Small intestine (tissue), 7 donors: Measurements from ENCODE around the gene PDE1C. TPM values are rescaled to one million over a fixed set of nuclear protein-coding genes. Genes with fewer than 3 reads are reported as not detected.

ENCODE experiments used
- DNase-seq, 2 donors: peaks; one replicate each; pipeline versions ENCODE4 v3.0.0 to v3.0.0-alpha.2; 2013
- FAIRE-seq: peaks from 2 replicates; lab custom pipeline; 2012; peaks lifted over from hg19 to GRCh38; lab: Jason Lieb, UNC
- H3K27ac ChIP-seq, 3 donors: one replicate each; pipeline ENCODE4 v1.5.1; 2013; ENCODE audit warnings: low read length in 2 of 3, mild to moderate bottlenecking in 2 of 3, control low read depth in 1 of 3, inconsistent platforms in 1 of 3, low read depth in 1 of 3, moderate library complexity in 1 of 3
- H3K27me3 ChIP-seq, 3 donors: one replicate each; pipeline ENCODE4 v1.6.1; 2013; ENCODE audit warnings: low read length in 3 of 3, inconsistent platforms in 1 of 3; ENCODE audit not compliant: control insufficient read depth in 3 of 3, insufficient read depth in 3 of 3
- H3K36me3 ChIP-seq, 3 donors: one replicate each; pipeline ENCODE4 v1.6.1; 2013; ENCODE audit warnings: low read length in 3 of 3, inconsistent platforms in 1 of 3, low read depth in 1 of 3, mild to moderate bottlenecking in 1 of 3, moderate library complexity in 1 of 3; ENCODE audit not compliant: control insufficient read depth in 3 of 3, insufficient read depth in 2 of 3
- H3K4me1 ChIP-seq, 3 donors: one replicate each; pipeline ENCODE4 v1.6.1; 2013; ENCODE audit warnings: low read length in 2 of 3, inconsistent platforms in 1 of 3, low read depth in 1 of 3, mild to moderate bottlenecking in 1 of 3, moderate library complexity in 1 of 3; ENCODE audit not compliant: control insufficient read depth in 3 of 3, insufficient read depth in 2 of 3
- H3K4me3 ChIP-seq, 3 donors: one replicate each; pipeline ENCODE4 v1.5.1; 2013; ENCODE audit warnings: low read length in 3 of 3, control low read depth in 1 of 3, inconsistent platforms in 1 of 3, low read depth in 1 of 3, mild to moderate bottlenecking in 1 of 3, moderate library complexity in 1 of 3
- H3K9me3 ChIP-seq, 2 donors: one replicate each; pipeline ENCODE4 v1.6.1; 2013; ENCODE audit warnings: low read depth in 1 of 2, low read length in 1 of 2; ENCODE audit not compliant: control insufficient read depth in 2 of 2, insufficient read depth in 1 of 2
- WGBS, 3 donors: extraction: QIAGEN DNeasy Blood & Tissue Kit; methylation state at CpG; one replicate each; pipeline ENCODE4 v1.1.7; 2013; 5-methylcytosine and 5-hydroxymethylcytosine counted together
- polyA plus RNA-seq, 4 donors: library from polyadenylated mRNA; stranded (reverse) in 3 of 4; unstranded in 1 of 4; fragments of 200-250 nt in 3 of 4; fragments of 120-200 nt in 1 of 4; gene quantifications; one replicate each; pipeline versions ENCODE4 v1.2.1 to v1.2.3, GENCODE V29; 2013
- donor health status: healthy with polysubstance abuse.
- donor health status: control.
- donor health status: control.
- donor health status: Bipolar disorder and iron deficiency.
- donor health status: healthy.

PDE1C gene
- polyA plus RNA-seq, 4 donors = 0.22 to 1.8 (median 0.66) TPM

- H3K27ac ChIP-seq = no peak overlapping the region
- H3K27me3 ChIP-seq = no peaks in the 10 kb centered on the region
- H3K4me3 ChIP-seq = no peak overlapping the region
- H3K9me3 ChIP-seq = no peaks in the 10 kb centered on the region
- no peak for DNase-seq
- H3K36me3 ChIP-seq = no peaks in the 10 kb centered on the region
- 62 to 91% (median 65%) methylated on average over 2 of the region's 2 CpGs for WGBS, 3 donors
- FAIRE-seq = no peak
- no peaks in the 10 kb centered on the region for H3K4me1 ChIP-seq
Measured at GRCh38 chr7:31785101-31785500, 285.1 kb downstream of the PDE1C start.

GRCh38 chr7:31783221-31783620 lies 287.0 kb downstream of the PDE1C start:
- no peak overlapping the region for H3K27ac ChIP-seq
- H3K36me3 ChIP-seq = no peaks in the 10 kb centered on the region
- WGBS, 3 donors = 67 to 74% (median 67%) methylated on average over 2 of the region's 2 CpGs
- no peak for FAIRE-seq
- no peaks in the 10 kb centered on the region for H3K4me1 ChIP-seq
- no peak for DNase-seq
- H3K4me3 ChIP-seq = no peak overlapping the region
- H3K9me3 ChIP-seq = no peaks in the 10 kb centered on the region
- no peaks in the 10 kb centered on the region for H3K27me3 ChIP-seq

- no peak for FAIRE-seq
- 39 to 52% (median 47%) methylated on average over 7 of the region's 7 CpGs for WGBS, 3 donors
Measured at GRCh38 chr7:31782411-31782991, 287.7 kb downstream of the PDE1C start.

GRCh38 chr7:31778296-31778695 lies 291.9 kb downstream of the PDE1C start:
- H3K36me3 ChIP-seq = no peaks in the 10 kb centered on the region
- FAIRE-seq = no peak
- H3K4me3 ChIP-seq = no peak overlapping the region
- no peaks in the 10 kb centered on the region for H3K9me3 ChIP-seq
- no peak for DNase-seq
- H3K27me3 ChIP-seq = no peaks in the 10 kb centered on the region
- no peak overlapping the region for H3K27ac ChIP-seq
- WGBS, 3 donors = 74 to 82% (median 81%) methylated on average over 3 of the region's 3 CpGs
- H3K4me1 ChIP-seq = no peaks in the 10 kb centered on the region

More at GRCh38 chr7:31782411-31782991, 287.7 kb downstream of the PDE1C start:
- H3K4me1 ChIP-seq = no peaks in the 10 kb centered on the region
- peak; percentile 65 to 67 for DNase-seq
- H3K27ac ChIP-seq = no peak overlapping the region
- no peaks in the 10 kb centered on the region for H3K27me3 ChIP-seq
- H3K36me3 ChIP-seq = no peaks in the 10 kb centered on the region
- no peak overlapping the region for H3K4me3 ChIP-seq
- H3K9me3 ChIP-seq = no peaks in the 10 kb centered on the region

- no peak overlapping the region for H3K4me3 ChIP-seq
- no peak overlapping the region for H3K27ac ChIP-seq
- H3K4me1 ChIP-seq = no peaks in the 10 kb centered on the region
- H3K36me3 ChIP-seq = no peaks in the 10 kb centered on the region
- H3K9me3 ChIP-seq = no peaks in the 10 kb centered on the region
- WGBS, 3 donors = 71 to 85% (median 84%) methylated on average over 3 of the region's 3 CpGs
- H3K27me3 ChIP-seq = no peaks in the 10 kb centered on the region
- FAIRE-seq = no peak
- DNase-seq = no peak
Measured at GRCh38 chr7:31776616-31777015, 293.6 kb downstream of the PDE1C start.

- H3K9me3 ChIP-seq = no peaks in the 10 kb centered on the region
- no peak overlapping the region for H3K4me3 ChIP-seq
- WGBS, 3 donors = 41 to 74% (median 47%) methylated on average over 8 of the region's 8 CpGs
- no peaks in the 10 kb centered on the region for H3K36me3 ChIP-seq
- H3K27ac ChIP-seq = no peak overlapping the region
- FAIRE-seq = no peak
- no peaks in the 10 kb centered on the region for H3K4me1 ChIP-seq
- no peak for DNase-seq
- no peaks in the 10 kb centered on the region for H3K27me3 ChIP-seq
Measured at GRCh38 chr7:31775556-31775955, 294.7 kb downstream of the PDE1C start.

- WGBS, 3 donors = 86 to 88% (median 88%) methylated on average over 2 of the region's 2 CpGs
- H3K4me3 ChIP-seq = no peak overlapping the region
- no peaks in the 10 kb centered on the region for H3K9me3 ChIP-seq
- H3K36me3 ChIP-seq = no peaks in the 10 kb centered on the region
- FAIRE-seq (no peak), DNase-seq (no peak)
- no peak overlapping the region for H3K27ac ChIP-seq
- no peaks in the 10 kb centered on the region for H3K27me3 ChIP-seq
- no peaks in the 10 kb centered on the region for H3K4me1 ChIP-seq
Measured at GRCh38 chr7:31772211-31772610, 298.0 kb downstream of the PDE1C start.

GRCh38 chr7:31767686-31768358 lies 302.4 kb downstream of the PDE1C start:
- DNase-seq (no peak), FAIRE-seq (no peak)
- no peaks in the 10 kb centered on the region for H3K4me1 ChIP-seq
- WGBS, 3 donors = 49 to 60% (median 50%) methylated on average over 4 of the region's 4 CpGs
- no peaks in the 10 kb centered on the region for H3K27me3 ChIP-seq
- no peaks in the 10 kb centered on the region for H3K36me3 ChIP-seq
- H3K4me3 ChIP-seq = no peak overlapping the region
- H3K27ac ChIP-seq = no peak overlapping the region
- H3K9me3 ChIP-seq = no peaks in the 10 kb centered on the region
